B cell (primary cell): ENCODE data around the gene NME9. TPM values are rescaled to one million over a fixed set of nuclear protein-coding genes. Genes with fewer than 3 reads are reported as not detected.

Experiments used
- ATAC-seq: fragments of 200-7000 bp; cut with Tn5 transposase; one replicate; pipeline ENCODE4 v1.10.0; 2021; ENCODE audit warnings: low read depth, mild to moderate bottlenecking, moderate number of reproducible peaks, moderate library complexity
- CTCF ChIA-PET: fragments of 350-600 bp; sonication (Branson Sonifier 250); formaldehyde crosslinking; loops from one replicate; lab custom pipeline; 2021; ENCODE audit warnings: antibody characterized with exemption, inconsistent platforms; lab: Charles Lee
- POLR2A ChIA-PET: fragments of 350-600 bp; sonication (Branson Sonifier 250); formaldehyde crosslinking; loops from one replicate; lab custom pipeline; 2021; ENCODE audit warnings: antibody characterized with exemption; lab: Charles Lee
- DNase-seq: peaks from one replicate; pipeline ENCODE4 v3.0.0; 2013
- H2AFZ ChIP-seq: 2 replicates; pipeline ENCODE4 v1.6.1; 2012; ENCODE audit warnings: mild to moderate bottlenecking, low read depth, low read length; ENCODE audit not compliant: insufficient read depth, poor library complexity, severe bottlenecking
- H3K27ac ChIP-seq, 2 donors: 1 replicate in 1 of 2; 2 replicates in 1 of 2; pipeline ENCODE4 v1.5.1; 2012 to 2013; ENCODE audit warnings: low read length in 2 of 2, mild to moderate bottlenecking in 2 of 2, moderate library complexity in 1 of 2
- H3K27me3 ChIP-seq, 4 experiments: fragments of 200-600 bp in 1 of 4; sonication (generic) in 1 of 4; replicated peaks in 1 of 4; 1 replicate in 2 of 4; 2 replicates in 2 of 4; pipeline versions ENCODE4 v1.6.1 to v1.7.0; 2013 to 2016; ENCODE audit warnings: low read length in 3 of 4, mild to moderate bottlenecking in 2 of 4, mixed read lengths in 1 of 4, moderate library complexity in 1 of 4; ENCODE audit not compliant: insufficient read depth in 4 of 4, control insufficient read depth in 3 of 4; ENCODE audit errors: control extremely low read depth in 1 of 4
- H3K36me3 ChIP-seq, 2 experiments: replicated peaks in 1 of 2; 1 replicate in 1 of 2; 2 replicates in 1 of 2; pipeline versions ENCODE4 v1.6.1 to v1.7.1; 2013; ENCODE audit warnings: low read length in 1 of 2; ENCODE audit not compliant: insufficient read depth in 2 of 2, control insufficient read depth in 1 of 2; ENCODE audit errors: control extremely low read depth in 1 of 2, extremely low read depth in 1 of 2
- H3K4me1 ChIP-seq, 2 donors: fragments of 200-600 bp in 1 of 2; sonication (generic) in 1 of 2; 1 replicate in 1 of 2; 2 replicates in 1 of 2; pipeline versions ENCODE4 v1.5.1 to v1.6.1; 2013 to 2017; ENCODE audit warnings: low read length in 2 of 2; ENCODE audit not compliant: control insufficient read depth in 2 of 2, insufficient read depth in 2 of 2
- H3K4me2 ChIP-seq: replicated peaks from 2 replicates; pipeline ENCODE3; 2012; ENCODE audit warnings: mild to moderate bottlenecking, low read depth, low read length; ENCODE audit not compliant: poor library complexity, severe bottlenecking
- H3K4me3 ChIP-seq, 5 experiments: fragments of 200-600 bp in 1 of 5; sonication (generic) in 1 of 5; 1 replicate in 3 of 5; 2 replicates in 2 of 5; pipeline versions ENCODE4 v1.5.1 to v1.7.0; 2011 to 2016; ENCODE audit warnings: low read length in 4 of 5, mild to moderate bottlenecking in 4 of 5, low read depth in 2 of 5, control low read depth in 1 of 5, moderate library complexity in 1 of 5; ENCODE audit not compliant: insufficient read depth in 1 of 5; ENCODE audit errors: control extremely low read depth in 1 of 5, extremely low read depth in 1 of 5
- H3K79me2 ChIP-seq: fragments of 200-600 bp; sonication (generic); one replicate; pipeline ENCODE4 v1.6.0; 2016; ENCODE audit warnings: low read length; ENCODE audit not compliant: control insufficient read depth, insufficient read depth
- H3K9ac ChIP-seq: fragments of 200-600 bp; sonication (generic); 2 replicates; pipeline ENCODE4 v1.6.1; 2017; ENCODE audit warnings: mild to moderate bottlenecking, low read length, moderate library complexity
- H3K9me3 ChIP-seq, 3 donors: one replicate each; pipeline versions ENCODE4 v1.6.1 to v1.7.1; 2013; ENCODE audit warnings: low read length in 2 of 3; ENCODE audit not compliant: control insufficient read depth in 2 of 3, insufficient read depth in 1 of 3; ENCODE audit errors: control extremely low read depth in 1 of 3
- H4K20me1 ChIP-seq: 2 replicates; pipeline ENCODE4 v1.6.0; 2012; ENCODE audit warnings: mild to moderate bottlenecking, low read length; ENCODE audit not compliant: insufficient read depth, control insufficient read depth, poor library complexity, severe bottlenecking
- H3K27ac Mint-ChIP-seq: one replicate; pipeline ENCODE4 v1.8.0; 2021; ENCODE audit warnings: mixed read lengths
- H3K27me3 Mint-ChIP-seq: one replicate; pipeline ENCODE4 v1.8.0; 2021; ENCODE audit warnings: mixed read lengths
- H3K4me1 Mint-ChIP-seq: one replicate; pipeline ENCODE4 v1.8.0; 2021; ENCODE audit warnings: mixed read lengths
- H3K4me3 Mint-ChIP-seq: one replicate; pipeline ENCODE4 v1.8.0; 2021; ENCODE audit warnings: mixed read lengths
- H3K9me3 Mint-ChIP-seq: one replicate; pipeline ENCODE4 v1.8.0; 2022; ENCODE audit warnings: mixed read lengths; ENCODE audit not compliant: insufficient read depth
- EZH2 ChIP-seq: IDR thresholded peaks from 2 replicates; pipeline ENCODE4 v1.6.1; 2012; ENCODE audit warnings: borderline replicate concordance, low read depth, mild to moderate bottlenecking, moderate library complexity, low read length; ENCODE audit not compliant: insufficient read depth, poor library complexity, severe bottlenecking
- WGBS: methylation state at CpG from one replicate; pipeline ENCODE4 v1.1.5; 2013; ENCODE audit warnings: missing lambda C conversion rate; ENCODE audit not compliant: insufficient coverage; 5-methylcytosine and 5-hydroxymethylcytosine counted together
- intact Hi-C: fragments of 100-400 bp; cut with micrococcal nuclease; formaldehyde crosslinking; loops from one replicate; pipeline ENCODE4 v1.10.0; 2022
- polyA plus RNA-seq: library from polyadenylated mRNA; depleted of rRNA; stranded (reverse); fragments of >200 nt; gene quantifications from 2 replicates; pipeline ENCODE4 v1.2.3, GENCODE V29; 2012
- total RNA-seq, 2 donors: library from RNA; stranded (reverse); fragments of 120-200 nt in 1 of 2; gene quantifications; 1 replicate in 1 of 2; 2 replicates in 1 of 2; pipeline versions ENCODE4 v1.2.3 to v1.2.4, GENCODE V29; 2013 to 2022
- TF ChIP-seq, protein P1 (sequence below): fragments of 200-600 bp; IDR thresholded peaks from one replicate; pipeline ENCODE4 v1.8.0; 2022; ENCODE audit warnings: antibody characterized with exemption, mild to moderate bottlenecking

NME9 gene
- total and polyA plus RNA-seq, 2 donors (not counting 1 experiment from before 2014, with no cell fraction given) = not detected

DNA sequence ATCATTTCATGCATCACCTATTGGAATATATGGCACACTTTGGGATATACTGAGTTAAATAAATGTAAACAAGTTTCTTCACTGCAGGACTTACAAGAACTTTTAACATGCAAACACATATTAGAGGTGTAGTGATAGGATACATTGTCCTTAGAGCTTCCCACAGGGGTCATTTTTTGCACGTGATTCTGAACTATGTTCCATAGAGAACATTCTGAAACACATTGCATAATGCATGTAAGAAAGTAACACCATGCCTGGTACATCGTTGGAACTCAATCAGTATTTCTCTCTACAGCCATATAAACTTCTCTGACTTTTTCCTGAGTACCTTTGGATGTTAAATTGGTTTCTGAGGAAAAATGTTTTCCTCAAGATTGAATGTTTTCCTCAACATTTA lies 47.0 kb upstream of the NME9 start:
- POLR2A ChIA-PET = no interaction called here
- CTCF ChIA-PET = no interaction called here

DNA sequence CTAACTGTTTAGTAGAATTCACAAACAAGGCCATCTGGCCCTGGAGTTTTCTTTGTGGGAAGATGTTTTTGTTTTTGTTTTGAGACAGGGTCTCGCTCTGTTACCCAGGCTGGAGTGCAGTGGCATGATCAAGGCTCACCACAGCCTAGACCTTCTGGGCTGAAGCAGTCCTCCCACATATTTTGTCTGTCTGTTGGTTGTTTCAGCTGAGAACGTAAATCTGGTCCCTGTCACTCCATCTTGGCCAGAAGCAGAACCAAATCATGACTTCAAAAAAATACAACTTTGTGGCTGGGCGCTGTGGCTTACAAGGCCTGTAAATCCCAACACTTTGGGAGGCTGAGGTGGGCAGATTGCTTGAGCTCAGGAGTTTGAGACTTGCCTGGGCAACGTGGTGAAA lies 45.8 kb upstream of the NME9 start:
- TF ChIP-seq EZH2 = no peak
- TF ChIP-seq, protein P1, sequence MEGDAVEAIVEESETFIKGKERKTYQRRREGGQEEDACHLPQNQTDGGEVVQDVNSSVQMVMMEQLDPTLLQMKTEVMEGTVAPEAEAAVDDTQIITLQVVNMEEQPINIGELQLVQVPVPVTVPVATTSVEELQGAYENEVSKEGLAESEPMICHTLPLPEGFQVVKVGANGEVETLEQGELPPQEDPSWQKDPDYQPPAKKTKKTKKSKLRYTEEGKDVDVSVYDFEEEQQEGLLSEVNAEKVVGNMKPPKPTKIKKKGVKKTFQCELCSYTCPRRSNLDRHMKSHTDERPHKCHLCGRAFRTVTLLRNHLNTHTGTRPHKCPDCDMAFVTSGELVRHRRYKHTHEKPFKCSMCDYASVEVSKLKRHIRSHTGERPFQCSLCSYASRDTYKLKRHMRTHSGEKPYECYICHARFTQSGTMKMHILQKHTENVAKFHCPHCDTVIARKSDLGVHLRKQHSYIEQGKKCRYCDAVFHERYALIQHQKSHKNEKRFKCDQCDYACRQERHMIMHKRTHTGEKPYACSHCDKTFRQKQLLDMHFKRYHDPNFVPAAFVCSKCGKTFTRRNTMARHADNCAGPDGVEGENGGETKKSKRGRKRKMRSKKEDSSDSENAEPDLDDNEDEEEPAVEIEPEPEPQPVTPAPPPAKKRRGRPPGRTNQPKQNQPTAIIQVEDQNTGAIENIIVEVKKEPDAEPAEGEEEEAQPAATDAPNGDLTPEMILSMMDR = no peak
- no peak overlapping the region for H3K4me2 ChIP-seq
- no peaks in the 10 kb centered on the region for H3K79me2 ChIP-seq
- Mint-ChIP-seq H3K9me3 (peaks cover 5% of the 10 kb centered on the region), H3K27ac (no peak overlapping the region), H3K4me3 (no peak overlapping the region), H3K4me1 (peaks cover 9% of the 10 kb centered on the region), H3K27me3 (peaks cover 80% of the 10 kb centered on the region)
- CTCF ChIA-PET = no interaction called here
- H3K9me3 ChIP-seq = peaks cover 10 to 13% (median 11%) of the 10 kb centered on the region in 3 donors
- peaks cover 0 to 44% (median 30%) of the 10 kb centered on the region in 4 experiments for H3K27me3 ChIP-seq
- no peak overlapping the region for H3K9ac ChIP-seq
- DNase-seq (no peak), ATAC-seq (no peak)
- no peak overlapping the region for H2AFZ ChIP-seq
- H3K27ac ChIP-seq = no peak overlapping the region
- no peaks in the 10 kb centered on the region for H3K36me3 ChIP-seq
- 83% methylated on average over 2 of the region's 4 CpGs for WGBS
- no peaks in the 10 kb centered on the region for H4K20me1 ChIP-seq
- no peak overlapping the region for H3K4me3 ChIP-seq
- intact Hi-C loops = no loop called here
- POLR2A ChIA-PET = no interaction called here
- H3K4me1 ChIP-seq = peaks cover 0 to 7% of the 10 kb centered on the region in 2 donors

More for the DNA sequence above, 47.0 kb upstream of the NME9 start:
- Mint-ChIP-seq H3K27ac (no peak overlapping the region), H3K27me3 (peaks cover 82% of the 10 kb centered on the region), H3K9me3 (no peaks in the 10 kb centered on the region), H3K4me1 (peaks cover 2% of the 10 kb centered on the region), H3K4me3 (no peak overlapping the region)
- Histone ChIP-seq H3K9ac (no peak overlapping the region), H3K4me3 (no peak overlapping the region), H3K79me2 (no peaks in the 10 kb centered on the region), H3K36me3 (no peaks in the 10 kb centered on the region), H3K27ac (no peak overlapping the region), H3K9me3 (peaks cover 0 to 11% (median 7%) of the 10 kb centered on the region in 3 donors), H3K27me3 (peaks cover 0 to 50% (median 32%) of the 10 kb centered on the region in 4 experiments), H2AFZ (no peak overlapping the region), H4K20me1 (no peaks in the 10 kb centered on the region), H3K4me1 (peaks cover 0 to under 1% of the 10 kb centered on the region in 2 donors), H3K4me2 (no peak overlapping the region)
- intact Hi-C loops = no loop called here
- DNase-seq = no peak
- no CpG with 5 or more reads among the region's 2 CpGs for WGBS
- no peak for ATAC-seq
- TF ChIP-seq, protein P1 = no peak
- TF ChIP-seq EZH2 = no peak
